Measurements from ENCODE around the gene RXFP2. TPM values are rescaled to one million over a fixed set of nuclear protein-coding genes. Genes with fewer than 3 reads are reported as not detected.

RXFP2 gene
- total and polyA plus RNA-seq, 2 experiments from 2014 or later: not detected

GRCh38 chr13:31765138-31765785 lies 25.9 kb downstream of the RXFP2 start:
- H3K27ac ChIP-seq: no peak overlapping the region
- DNase-seq (ENCODE audit: low read depth in 1 of 2, low spot score in 1 of 2): peak in 1 of 2 donors; percentile 65
- no peak overlapping the region for H3K4me3 ChIP-seq
- H3K27me3 ChIP-seq: no peaks in the 10 kb centered on the region
- no peaks in the 10 kb centered on the region for H3K4me1 ChIP-seq (ENCODE audit: low read depth)
- H3K9me3 ChIP-seq (ENCODE audit: low read depth): no peaks in the 10 kb centered on the region
- no peaks in the 10 kb centered on the region for H3K36me3 ChIP-seq
- TF ChIP-seq, protein P1, sequence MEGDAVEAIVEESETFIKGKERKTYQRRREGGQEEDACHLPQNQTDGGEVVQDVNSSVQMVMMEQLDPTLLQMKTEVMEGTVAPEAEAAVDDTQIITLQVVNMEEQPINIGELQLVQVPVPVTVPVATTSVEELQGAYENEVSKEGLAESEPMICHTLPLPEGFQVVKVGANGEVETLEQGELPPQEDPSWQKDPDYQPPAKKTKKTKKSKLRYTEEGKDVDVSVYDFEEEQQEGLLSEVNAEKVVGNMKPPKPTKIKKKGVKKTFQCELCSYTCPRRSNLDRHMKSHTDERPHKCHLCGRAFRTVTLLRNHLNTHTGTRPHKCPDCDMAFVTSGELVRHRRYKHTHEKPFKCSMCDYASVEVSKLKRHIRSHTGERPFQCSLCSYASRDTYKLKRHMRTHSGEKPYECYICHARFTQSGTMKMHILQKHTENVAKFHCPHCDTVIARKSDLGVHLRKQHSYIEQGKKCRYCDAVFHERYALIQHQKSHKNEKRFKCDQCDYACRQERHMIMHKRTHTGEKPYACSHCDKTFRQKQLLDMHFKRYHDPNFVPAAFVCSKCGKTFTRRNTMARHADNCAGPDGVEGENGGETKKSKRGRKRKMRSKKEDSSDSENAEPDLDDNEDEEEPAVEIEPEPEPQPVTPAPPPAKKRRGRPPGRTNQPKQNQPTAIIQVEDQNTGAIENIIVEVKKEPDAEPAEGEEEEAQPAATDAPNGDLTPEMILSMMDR (IDR thresholded peaks at IDR 0.05; ENCODE audit: low read depth, low read length): no peak

DNA sequence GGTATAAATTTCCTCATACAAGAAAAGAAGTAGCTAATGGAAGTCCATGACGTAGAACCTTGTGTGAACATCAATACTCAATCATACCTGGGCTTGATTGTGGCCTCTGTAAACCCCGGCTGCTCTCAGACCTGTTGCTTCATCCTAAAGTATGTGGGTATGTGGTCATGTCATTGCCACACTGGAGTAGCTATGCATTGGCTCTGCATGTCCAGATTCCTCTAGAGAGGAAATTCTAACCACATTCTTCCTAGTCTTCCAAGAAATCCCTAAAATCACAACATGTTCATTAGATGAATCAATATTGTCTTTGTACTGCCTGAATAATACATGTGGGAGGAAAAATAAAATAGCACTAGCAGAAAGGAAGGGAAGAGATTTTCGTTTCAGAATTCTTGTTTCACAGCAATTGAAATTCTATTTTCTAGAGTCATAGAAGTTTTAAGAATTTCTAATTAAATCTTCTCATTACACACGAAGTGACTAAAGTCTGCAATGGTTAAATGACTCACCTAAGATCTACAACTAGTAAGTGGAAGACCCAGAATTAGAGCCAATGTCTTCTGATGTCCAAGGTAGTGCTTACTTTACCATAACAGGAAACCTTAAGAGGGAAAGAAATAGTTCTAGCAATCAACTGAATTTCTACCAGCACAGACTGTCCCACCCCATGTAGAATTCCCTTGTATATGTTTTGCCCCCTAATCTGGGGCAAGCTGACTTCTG lies 28.0 kb downstream of the RXFP2 start:
- Histone ChIP-seq H3K27me3 (no peaks in the 10 kb centered on the region), H3K4me3 (no peak overlapping the region), H3K4me1 (ENCODE audit: low read depth) (no peaks in the 10 kb centered on the region), H3K27ac (no peak overlapping the region), H3K36me3 (no peaks in the 10 kb centered on the region), H3K9me3 (ENCODE audit: low read depth) (no peaks in the 10 kb centered on the region)
- DNase-seq (ENCODE audit: low read depth in 1 of 2, low spot score in 1 of 2): peak in 1 of 2 donors; percentile 88
- TF ChIP-seq, protein P1 (IDR thresholded peaks at IDR 0.05; ENCODE audit: low read depth, low read length): no peak

DNA sequence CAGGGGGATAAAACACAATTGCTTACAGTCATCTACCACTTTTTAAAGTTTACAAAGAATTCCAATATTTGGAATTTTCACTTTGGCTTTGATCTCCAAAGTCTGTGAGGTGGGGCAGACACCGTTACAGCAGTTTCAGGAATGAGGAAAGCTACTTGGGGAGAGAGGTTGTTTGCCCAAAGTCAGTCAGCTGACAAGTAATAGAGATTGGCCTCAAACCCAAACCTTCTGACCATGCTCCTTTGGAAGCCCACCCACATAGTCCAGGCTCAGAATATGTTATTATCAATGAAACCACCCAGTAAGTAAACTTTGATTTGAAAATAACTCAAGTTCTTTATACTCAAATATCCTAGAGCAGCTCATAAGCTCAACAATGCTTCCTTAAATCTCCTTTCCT lies 29.0 kb downstream of the RXFP2 start:
- H3K27ac ChIP-seq: no peak overlapping the region
- no peaks in the 10 kb centered on the region for H3K4me1 ChIP-seq (ENCODE audit: low read depth)
- TF ChIP-seq, protein P1 (IDR thresholded peaks at IDR 0.05; ENCODE audit: low read depth, low read length): no peak
- no peaks in the 10 kb centered on the region for H3K27me3 ChIP-seq
- no peaks in the 10 kb centered on the region for H3K9me3 ChIP-seq (ENCODE audit: low read depth)
- no peak for DNase-seq (ENCODE audit: low read depth in 1 of 2, low spot score in 1 of 2)
- H3K36me3 ChIP-seq: no peaks in the 10 kb centered on the region
- no peak overlapping the region for H3K4me3 ChIP-seq

DNA sequence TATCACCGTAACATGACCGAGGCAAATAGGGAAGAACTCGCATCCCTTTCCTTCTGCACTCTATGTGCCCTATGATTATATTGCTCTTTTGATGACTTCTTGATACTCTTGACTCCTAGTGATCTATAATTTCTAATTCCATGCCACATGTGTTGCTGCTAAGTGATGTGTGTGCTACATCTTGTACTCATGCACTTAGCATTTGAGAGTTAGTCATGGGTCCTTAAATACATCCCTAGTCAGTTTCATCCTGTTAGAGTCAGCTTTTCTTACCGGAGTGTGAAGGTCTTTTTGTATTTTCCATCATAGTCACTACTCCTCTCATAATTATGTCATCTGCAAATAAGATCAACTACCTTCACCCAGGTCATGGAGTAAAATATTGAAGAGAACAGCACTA lies 30.2 kb downstream of the RXFP2 start:
- Histone ChIP-seq H3K36me3 (no peaks in the 10 kb centered on the region), H3K4me1 (ENCODE audit: low read depth) (no peaks in the 10 kb centered on the region), H3K27ac (no peak overlapping the region), H3K27me3 (no peaks in the 10 kb centered on the region), H3K4me3 (no peak overlapping the region), H3K9me3 (ENCODE audit: low read depth) (no peaks in the 10 kb centered on the region)
- TF ChIP-seq, protein P1 (IDR thresholded peaks at IDR 0.05; ENCODE audit: low read depth, low read length): no peak
- DNase-seq (ENCODE audit: low read depth in 1 of 2, low spot score in 1 of 2): no peak

DNA sequence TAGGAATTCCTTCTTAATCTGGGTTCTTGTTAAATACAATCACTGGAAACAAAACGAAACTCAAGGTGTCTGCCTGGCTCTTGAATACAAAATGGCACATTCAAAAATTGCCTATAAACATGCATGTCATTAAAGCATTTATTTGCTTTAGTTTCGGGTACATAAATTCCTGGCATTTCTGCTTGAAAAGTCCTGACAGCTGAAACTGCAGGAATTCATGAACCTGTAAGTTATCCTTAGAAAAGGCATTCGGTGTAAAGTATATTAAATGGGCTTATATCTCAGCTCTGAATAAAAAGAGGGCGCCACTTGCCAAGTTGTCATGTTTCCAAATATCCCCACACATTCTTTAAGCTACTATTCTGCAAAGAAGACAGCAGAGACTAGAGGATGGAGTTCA lies 32.9 kb downstream of the RXFP2 start:
- Histone ChIP-seq H3K27ac (no peak overlapping the region), H3K9me3 (ENCODE audit: low read depth) (no peaks in the 10 kb centered on the region), H3K4me3 (no peak overlapping the region), H3K36me3 (no peaks in the 10 kb centered on the region), H3K4me1 (ENCODE audit: low read depth) (no peaks in the 10 kb centered on the region), H3K27me3 (no peaks in the 10 kb centered on the region)
- no peak for DNase-seq (ENCODE audit: low read depth in 1 of 2, low spot score in 1 of 2)
- TF ChIP-seq, protein P1 (IDR thresholded peaks at IDR 0.05; ENCODE audit: low read depth, low read length): no peak

Measured in cardiac muscle cell (in vitro differentiated cells and primary cell).